ENCODE measurements around the gene EPO.
"Not testable (repeated sequence)": the region's sequence is repeated elsewhere in the genome, so short reads cannot be mapped to it uniquely, and the experiment has no call there.

Gene EPO

GRCh38 chr7:100744605-100745004, 24.3 kb downstream of the EPO start:
- DNase-seq, result no peak

GRCh38 chr7:100745184-100745583, 24.9 kb downstream of the EPO start:
- DNase-seq, result no peak

GRCh38 chr7:100752994-100753393, 32.7 kb downstream of the EPO start:
- no peak for DNase-seq

- DNase-seq, result no peak
Observed at GRCh38 chr7:100753750-100754149, 33.5 kb downstream of the EPO start.

- no peak for DNase-seq
Observed at GRCh38 chr7:100759357-100760171, 39.3 kb downstream of the EPO start.

GRCh38 chr7:100762841-100763240, 42.6 kb downstream of the EPO start:
- not testable (repeated sequence) for DNase-seq

GRCh38 chr7:100763556-100764140, 43.4 kb downstream of the EPO start:
- no peak for DNase-seq

GRCh38 chr7:100764841-100765240, 44.6 kb downstream of the EPO start:
- no peak for DNase-seq

DNA sequence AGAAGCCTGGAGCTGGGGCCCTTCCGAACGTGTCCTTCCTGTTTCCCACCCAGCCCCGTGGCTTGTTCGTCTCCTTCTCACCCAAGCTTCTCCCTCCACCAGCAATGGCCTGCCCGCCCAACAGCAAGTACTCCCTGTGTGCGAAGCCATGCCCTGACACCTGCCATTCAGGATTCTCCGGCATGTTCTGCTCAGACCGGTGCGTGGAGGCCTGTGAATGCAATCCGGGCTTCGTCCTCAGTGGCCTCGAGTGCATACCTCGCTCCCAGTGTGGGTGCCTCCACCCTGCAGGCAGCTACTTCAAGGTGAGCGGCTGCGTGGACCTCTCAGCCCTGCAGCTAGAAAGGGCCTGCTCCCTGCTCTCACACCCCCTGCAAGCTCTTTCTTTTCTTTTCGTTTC, 45.0 kb downstream of the EPO start:
- DNase-seq, result no peak

DNA sequence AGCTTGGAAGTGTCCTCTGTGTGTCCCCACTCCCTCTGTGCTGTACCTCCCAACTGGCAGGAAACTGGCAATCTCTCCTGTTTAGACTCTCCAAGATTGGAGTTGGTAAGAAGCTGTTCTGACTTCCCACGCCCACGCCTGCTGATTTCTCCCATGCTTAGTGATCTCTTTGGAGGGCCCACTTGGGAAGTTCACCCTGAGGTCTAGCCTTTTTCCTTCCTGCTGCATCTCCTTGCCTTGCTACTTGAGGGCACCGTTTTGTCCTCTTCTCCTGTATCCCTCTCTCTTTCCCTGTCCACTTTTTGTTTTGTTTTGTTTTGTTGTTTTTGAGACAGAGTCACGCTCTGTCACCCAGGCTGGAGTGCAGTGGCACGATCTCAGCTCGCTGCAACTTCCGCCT, 48.5 kb downstream of the EPO start:
- no peak for DNase-seq

Measured in DMS79 treated with DMSO at 0.1 percent for 48 hours (cell line).